ENCODE results near the gene APLNR. TPM values are rescaled to one million over a fixed set of nuclear protein-coding genes. Genes with fewer than 3 reads are reported as not detected.

The APLNR gene
- polyA plus RNA-seq, 1 of the 3 experiments (the other 2 are of a cell fraction): 0.03 TPM

GRCh38 chr11:57255618-57256017 is 18.6 kb upstream of the APLNR start:
- H3K9ac ChIP-seq: no peak overlapping the region
- DNase-seq: no peak
- CTCF ChIA-PET: interaction anchor here (0.7 to 10.0 kb wide), 4 partner anchors 19 to 442 kb away, joined by 3 to 491 read pairs (median 5); no protein-coding TSS in a partner anchor

More at GRCh38 chr11:57255618-57256017, 18.6 kb upstream of the APLNR start:
- TF ChIP-seq EP300 (IDR thresholded peaks at IDR 0.05; ENCODE audit: borderline replicate concordance in 1 of 2, low read depth in 1 of 2, low read length in 1 of 2) (no peak), GABPA (IDR thresholded peaks at IDR 0.05; ENCODE audit: low read depth) (no peak), FOXJ3 (CRISPR knock-in tag; IDR thresholded peaks at IDR 0.05) (no peak), CTCF (IDR thresholded peaks at IDR 0.05) (no peak), RAD21 (IDR thresholded peaks at IDR 0.05; ENCODE audit: low read length) (no peak), IRF3 (IDR thresholded peaks at IDR 0.05; ENCODE audit: low read depth, low read length) (no peak), FOSL2 (IDR thresholded peaks at IDR 0.05; ENCODE audit: borderline replicate concordance, low read depth) (no peak), PBX3 (IDR thresholded peaks at IDR 0.05) (no peak), JUND (IDR thresholded peaks at IDR 0.05) (no peak), YY1 (IDR thresholded peaks at IDR 0.05; ENCODE audit: low read depth) (no peak)
- H3K79me2 ChIP-seq (ENCODE audit: insufficient read depth): no peaks in the 10 kb centered on the region
- POLR2A ChIA-PET: no interaction called here
- H4K20me1 ChIP-seq (ENCODE audit: insufficient read depth): no peaks in the 10 kb centered on the region
- H3K4me3 ChIP-seq (ENCODE audit: low read depth in 2 of 2, low read length in 1 of 2): no peak overlapping the region
- no peak overlapping the region for H3K4me2 ChIP-seq
- H2AFZ ChIP-seq (ENCODE audit: low read depth): no peak overlapping the region
- H3K27ac ChIP-seq (ENCODE audit: low read depth in 2 of 2, low read length in 1 of 2): no peak overlapping the region
- H3K9me2 ChIP-seq: no peaks in the 10 kb centered on the region
- no peaks in the 10 kb centered on the region; the same call in 1 of the 2 replicates for H3K27me3 ChIP-seq (ENCODE audit: insufficient read depth)
- H3K36me3 ChIP-seq (replicated peaks in 1 of 2; ENCODE audit: control insufficient read depth in 1 of 2, insufficient read depth in 2 of 2, low read length in 1 of 2): peaks cover 0 to 4% of the 10 kb centered on the region in 2 experiments
- WGBS (ENCODE audit: low lambda C conversion rate): 11% methylated on average over 1 of the region's 1 CpG
- H3K9me3 ChIP-seq: no peaks in the 10 kb centered on the region
- H3F3A ChIP-seq (replicated peaks; ENCODE audit: insufficient read depth): no peaks in the 10 kb centered on the region
- no peaks in the 10 kb centered on the region for H3K4me1 ChIP-seq (ENCODE audit: control insufficient read depth in 1 of 2, insufficient read depth in 2 of 2, low read depth in 1 of 2, low read length in 1 of 2)
